Eye (tissue), 1 donor: ENCODE data around the gene SPHK1.
A peak's percentile ranks its signal among the peaks of the same experiment; 100 is the strongest.

Experiments
- DNase-seq: peaks from one replicate; pipeline ENCODE4 v3.0.0-alpha.2; 2015

The SPHK1 gene

DNA sequence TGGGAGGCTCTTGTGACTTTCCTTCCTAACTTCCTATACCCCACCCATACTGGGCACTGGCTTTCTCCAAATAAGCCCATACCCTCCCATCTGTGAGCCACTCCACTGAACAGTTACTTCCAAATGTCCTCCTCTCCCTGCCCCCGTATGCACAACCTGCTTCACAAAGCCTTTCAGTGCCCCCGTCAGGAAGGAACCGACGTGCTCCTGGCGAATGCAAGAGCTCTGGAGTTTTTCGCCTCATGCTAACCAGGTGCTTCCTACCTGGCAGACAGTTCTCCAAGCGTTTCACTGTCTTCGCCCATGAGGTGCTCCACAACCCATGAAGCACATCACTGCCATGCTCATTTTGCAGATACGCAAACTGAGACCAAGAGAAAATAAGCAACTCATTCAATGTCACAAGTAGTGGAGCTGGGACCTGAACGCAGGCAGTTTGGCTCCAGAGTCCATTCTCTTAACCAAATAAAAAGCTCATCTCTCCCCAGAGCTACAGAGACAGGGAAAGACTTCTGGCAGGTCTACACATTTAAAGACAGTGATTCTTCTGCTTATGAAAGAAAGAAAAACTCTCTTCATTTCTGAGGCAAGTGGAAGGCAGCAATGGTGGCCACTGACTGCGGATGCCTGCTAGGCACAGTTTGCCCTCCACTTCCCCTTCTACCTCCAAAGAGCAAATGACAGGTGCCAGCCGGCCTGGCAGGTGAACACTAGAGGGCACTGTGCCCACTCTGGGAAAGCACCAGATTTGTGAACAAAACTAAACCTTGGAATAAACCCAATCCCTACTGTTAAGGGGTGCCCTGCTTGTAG lies 23.8 kb downstream of the SPHK1 start:
- peak; percentile 74 for DNase-seq

DNA sequence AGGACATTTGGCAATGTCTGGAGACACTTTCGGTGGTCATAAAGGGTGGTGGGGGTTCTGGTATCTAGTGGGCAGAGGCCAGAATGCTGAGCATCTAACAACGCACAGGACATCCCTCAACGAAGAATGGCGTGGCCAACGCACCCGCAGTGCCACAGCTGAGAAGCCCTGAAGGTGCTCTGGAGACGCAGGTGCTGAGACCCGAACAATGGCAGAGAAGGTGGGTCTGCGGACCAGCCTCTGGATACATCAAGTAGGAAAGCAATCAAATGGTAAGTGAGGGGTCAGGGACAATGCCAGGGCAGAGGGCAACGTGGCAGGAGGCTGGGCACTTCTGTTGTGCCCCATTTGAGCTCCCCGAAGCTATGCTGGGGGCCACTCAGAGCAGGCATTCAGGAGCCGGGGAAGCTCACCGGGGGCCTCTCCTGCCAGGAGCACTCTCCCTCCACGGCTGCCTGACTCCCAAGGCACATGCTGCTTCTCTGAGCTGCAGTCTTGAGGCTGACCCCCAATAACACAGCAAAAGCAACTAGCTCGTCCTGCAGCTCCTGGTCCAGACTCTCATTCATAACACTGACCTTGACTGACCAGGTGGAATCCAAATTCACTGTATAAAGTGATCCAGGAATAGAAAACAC lies 26.0 kb downstream of the SPHK1 start:
- no peak for DNase-seq

DNA sequence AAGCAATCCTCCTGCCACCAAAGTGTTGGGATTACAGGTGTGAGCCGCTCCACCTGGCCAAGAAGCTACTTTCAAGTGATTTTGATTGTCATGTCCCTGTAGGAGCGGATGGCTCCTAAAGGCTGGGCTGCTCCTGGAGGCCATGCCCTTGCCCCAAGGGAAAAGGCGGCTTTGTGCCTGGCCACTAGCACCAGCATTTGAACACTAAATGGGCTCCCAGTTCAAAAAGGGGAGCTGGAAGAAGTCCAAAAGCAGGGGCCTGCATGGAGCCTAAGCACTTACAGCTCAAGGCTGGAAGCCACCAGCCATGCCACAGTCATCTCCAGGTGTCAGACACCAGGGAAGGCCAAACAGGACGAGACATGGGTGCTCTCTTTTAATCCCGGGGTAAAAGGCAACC lies 26.8 kb downstream of the SPHK1 start:
- no peak for DNase-seq

DNA sequence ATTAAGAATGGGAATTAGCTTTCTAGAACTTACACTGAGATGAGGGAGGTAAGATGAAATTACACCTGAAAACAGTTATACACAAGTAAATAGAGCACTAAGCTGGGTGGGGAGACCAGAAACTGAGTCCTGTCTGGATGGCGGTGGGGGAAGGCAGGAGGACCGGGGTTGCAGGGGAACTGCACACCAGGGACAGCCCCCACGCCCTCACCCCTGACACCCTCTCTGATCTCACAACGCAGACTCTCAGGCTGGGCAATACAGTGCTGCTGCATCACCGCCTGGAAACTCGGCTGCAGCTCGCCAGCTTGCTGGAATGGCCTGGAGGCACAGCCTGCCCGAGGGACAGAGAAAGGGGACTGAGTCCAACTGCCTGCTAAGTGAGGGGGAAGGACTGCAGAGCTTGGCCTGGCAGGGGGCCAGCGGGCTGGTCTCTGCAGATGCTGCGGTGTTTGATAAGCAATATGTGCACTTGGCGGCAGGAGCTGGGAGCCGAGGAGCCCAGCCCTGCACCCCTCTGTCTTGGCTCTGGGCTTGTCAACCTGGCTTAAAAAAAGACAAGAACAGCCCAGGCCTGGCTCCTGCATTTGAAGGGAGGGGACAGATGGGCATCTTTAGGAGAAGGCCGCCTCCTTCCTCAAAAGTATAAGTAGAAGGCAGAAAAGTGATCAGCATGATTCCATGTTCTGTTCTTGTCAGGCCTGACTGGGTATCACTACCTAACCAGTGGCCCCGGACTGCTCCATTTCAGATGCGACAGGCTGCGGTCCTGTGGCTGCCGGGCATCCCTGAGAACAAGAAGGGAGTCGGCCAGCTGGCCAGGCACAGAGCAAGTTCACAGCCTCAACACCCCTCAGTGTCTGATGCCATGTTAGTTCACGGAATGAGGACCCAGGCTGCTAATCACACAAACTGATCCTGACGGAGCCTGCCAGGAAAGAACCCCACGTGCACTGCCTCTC lies 30.2 kb downstream of the SPHK1 start:
- DNase-seq = peak; percentile 88

DNA sequence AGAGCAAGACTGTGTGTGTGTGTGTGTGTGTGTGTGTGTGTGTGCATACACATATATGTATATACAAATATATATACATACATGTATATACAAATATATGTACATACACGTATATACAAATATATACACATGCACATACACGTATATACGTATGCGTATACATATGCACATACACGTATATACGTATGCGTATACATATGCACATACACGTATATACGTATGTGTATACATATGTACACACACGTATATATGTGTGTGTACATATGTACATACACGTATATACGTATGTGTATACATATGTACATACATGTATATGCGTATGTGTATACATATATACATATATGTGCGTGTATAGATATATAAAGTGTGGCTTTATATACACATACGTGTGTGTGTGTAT lies 31.4 kb downstream of the SPHK1 start:
- no peak for DNase-seq

DNA sequence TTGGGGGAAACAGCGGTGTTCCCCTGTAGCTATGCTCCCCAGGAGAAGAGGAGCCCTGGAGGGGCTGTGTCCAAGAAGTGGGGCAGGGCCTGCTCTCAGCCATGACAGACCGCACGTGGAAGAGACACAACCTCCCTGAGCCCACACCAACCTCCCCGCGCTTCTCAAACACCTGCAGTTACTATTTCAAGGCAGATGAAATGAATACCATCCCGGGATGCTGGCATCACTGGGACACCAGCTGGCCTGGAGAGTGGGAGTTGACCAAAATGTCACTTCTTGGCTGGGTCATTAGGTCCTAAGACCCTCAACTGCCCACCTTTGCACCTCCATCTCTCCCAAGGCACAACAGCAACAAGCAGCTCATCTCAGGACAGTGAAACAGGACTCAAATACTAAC lies 32.0 kb downstream of the SPHK1 start:
- no peak for DNase-seq

DNA sequence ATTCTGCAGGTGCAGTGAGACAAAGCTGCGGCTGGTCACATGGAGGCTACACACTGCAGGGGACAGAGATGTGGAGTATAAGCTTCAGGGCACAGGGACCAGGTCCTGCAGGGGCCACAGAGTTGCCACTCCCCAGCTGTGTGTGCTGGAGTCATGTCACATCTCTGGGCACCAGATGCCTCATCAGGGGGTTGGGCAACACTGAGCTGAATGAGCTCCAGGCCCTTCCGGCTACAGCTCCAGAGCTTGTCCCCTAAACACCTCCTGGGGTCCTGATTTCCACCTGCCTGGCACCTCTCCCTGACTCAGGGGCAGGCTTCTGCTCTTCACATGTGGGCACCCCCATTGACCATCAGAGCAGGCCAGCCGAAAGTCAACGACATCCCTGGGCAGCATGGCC lies 32.5 kb downstream of the SPHK1 start:
- DNase-seq = no peak

DNA sequence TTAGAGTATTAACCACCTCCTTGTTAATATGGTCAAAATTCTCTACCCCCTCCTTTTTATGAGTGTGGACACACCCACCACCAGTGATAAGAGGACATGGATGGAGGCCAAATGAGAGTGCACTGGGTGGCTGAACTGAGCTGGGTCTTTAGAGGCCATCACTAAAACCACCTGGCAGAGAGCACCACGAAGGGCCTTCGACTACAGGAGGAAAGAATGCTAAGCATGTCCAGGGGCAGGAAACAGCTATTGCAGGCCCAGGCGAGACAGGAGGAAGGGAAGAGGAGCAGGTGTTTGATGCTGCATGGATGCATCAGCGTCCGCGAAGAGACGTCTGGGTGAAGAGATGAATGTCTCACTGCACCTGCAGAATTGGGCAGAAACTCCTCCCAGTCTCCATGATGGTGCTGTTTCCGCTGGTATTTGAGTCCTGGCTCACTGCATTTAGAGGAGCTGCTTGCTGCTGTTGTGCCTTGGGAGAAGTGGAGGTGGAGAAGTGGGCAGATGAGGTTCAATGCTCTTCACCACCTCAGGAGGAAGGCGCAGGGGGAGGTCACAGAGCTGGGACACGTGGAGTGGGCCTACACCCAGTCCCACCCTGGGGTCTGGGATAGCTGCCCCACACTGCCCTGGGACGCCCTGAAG lies 33.2 kb downstream of the SPHK1 start:
- DNase-seq = no peak

DNA sequence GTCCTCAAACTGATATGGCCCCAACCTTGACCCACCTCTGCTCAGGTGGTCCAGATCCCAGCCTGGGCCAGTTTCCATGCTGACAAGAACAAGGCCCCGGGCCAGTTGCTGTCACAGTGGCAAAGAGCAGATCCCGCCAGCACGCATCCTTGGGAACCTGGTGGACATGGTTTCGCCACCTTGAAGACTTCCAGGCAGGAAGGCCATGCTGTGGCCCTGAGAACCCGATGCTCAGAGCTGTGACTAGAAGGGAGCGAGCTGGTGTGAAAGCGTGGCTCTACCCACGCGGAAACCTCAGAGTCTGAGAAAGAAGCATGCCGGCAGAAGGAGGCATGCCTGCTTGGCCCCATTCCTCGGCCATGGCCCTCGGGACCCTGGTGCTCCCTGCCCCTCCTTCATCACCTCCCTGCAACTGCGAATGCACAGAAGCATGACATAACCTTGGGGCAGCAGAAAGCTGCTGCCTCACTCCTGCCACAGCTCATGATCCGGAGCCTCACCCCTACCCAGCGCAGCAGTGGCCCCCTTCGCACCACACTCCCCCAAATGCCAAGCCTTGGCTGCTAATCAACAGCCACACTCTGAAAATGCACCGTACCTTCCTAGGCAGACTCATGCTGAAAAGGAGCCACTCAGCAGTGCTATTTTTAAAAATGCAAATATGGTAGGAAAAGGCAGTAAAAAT lies 35.3 kb downstream of the SPHK1 start:
- DNase-seq = no peak

DNA sequence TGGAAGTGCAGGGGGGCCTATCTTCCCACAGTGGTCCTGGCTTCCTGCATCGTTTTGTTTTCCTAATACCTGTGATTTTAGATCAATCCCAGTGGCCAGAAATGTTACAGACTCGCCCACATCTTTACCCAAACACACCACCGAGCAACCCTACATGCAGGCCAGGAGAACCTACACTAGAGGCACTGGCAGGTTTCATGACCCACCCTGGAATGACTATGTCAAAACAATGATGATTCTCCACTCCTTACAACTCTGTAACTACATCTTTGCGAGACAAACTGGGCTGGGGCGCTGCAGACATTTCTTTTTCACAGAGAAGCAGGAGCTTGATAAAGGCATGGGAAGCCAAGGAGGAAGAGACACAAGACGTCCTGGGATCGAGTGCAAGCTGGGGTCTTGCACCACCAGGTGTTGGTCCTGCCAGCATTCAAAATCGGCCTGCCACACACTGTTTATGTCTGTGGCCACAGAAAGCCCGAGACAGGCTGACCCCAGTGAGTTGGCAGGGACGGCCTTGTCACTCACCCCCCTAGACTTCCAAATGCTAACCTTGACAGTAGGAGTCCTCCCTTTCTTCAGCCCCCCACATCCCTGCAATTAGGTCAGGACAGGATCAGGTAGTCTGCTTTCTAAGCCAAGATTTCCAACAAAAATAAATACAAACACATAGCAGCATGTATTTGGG lies 36.1 kb downstream of the SPHK1 start:
- no peak for DNase-seq

DNA sequence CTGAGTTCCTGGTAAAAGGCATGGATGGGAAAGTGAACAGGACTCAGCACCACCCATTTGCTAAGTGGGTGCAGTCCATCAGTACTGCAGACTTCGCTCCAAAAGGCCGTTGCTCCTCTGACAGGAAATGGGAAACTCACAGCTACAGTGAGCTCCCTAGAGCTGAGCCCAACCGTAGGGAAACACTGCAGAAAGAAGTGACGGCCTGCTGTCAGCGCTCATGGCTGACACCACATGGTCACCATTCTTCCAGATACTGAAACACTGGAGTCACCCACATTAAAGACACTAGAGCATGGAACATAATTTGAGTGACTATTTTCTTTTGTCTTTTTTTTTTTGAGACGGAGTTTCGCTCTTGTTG lies 36.6 kb downstream of the SPHK1 start:
- DNase-seq = no peak

DNA sequence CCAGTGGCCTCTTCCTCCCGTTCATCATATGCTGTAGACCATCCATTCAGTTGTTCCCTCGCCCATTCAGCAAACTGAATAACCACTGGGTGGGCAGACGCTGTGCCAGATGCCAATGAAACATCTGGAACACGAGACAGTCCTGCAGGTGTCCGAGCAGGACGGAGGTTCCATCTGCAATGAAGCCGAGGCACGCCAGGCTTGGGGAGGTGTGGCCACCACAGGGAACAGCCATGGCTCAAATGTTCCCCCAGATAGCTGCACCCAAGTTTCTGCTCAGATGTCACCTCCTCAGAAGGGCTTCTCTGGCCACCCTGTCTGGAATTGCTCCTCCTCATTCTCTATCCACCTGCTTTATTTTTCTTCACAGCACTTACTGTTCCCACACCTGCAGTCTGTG lies 38.0 kb downstream of the SPHK1 start:
- DNase-seq = no peak

DNA sequence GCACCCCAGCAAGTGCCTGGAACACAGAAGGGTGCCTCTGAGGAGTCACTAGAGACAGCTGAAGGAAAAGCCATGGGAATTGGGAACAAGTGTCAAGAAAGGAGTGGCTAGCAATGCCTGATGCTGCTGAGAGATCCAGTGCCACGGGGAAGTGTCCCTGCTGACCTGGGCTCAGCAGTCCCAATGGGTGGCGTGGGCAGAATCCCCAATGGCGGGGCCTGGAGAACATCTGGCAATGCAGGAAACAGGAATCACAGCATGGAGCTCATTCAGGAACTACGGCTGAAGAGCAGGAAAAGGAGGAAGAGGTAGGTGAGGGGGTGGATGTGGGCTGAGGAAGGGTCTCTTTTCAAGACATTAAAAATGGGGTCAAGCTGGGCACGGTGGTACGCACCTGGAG lies 38.5 kb downstream of the SPHK1 start:
- no peak for DNase-seq

DNA sequence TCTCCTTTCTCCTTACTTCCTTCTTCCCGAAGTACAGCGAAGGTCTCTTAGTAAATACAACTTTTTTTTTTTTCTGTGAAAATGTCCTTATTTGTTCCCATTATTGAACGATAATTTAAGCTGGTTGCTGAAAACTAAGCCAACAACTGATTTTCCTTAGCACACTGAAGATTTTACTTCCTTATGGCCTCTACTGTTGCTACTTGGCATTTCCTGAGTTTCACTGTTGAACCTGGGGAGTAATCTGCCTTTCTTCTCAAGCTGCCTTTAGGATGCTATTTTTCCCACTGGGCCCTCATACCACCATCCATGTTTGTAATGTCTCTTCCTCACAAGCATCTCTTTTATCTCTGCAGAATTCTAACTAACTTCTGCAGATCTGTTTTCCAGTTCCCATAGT lies 42.4 kb downstream of the SPHK1 start:
- no peak for DNase-seq

DNA sequence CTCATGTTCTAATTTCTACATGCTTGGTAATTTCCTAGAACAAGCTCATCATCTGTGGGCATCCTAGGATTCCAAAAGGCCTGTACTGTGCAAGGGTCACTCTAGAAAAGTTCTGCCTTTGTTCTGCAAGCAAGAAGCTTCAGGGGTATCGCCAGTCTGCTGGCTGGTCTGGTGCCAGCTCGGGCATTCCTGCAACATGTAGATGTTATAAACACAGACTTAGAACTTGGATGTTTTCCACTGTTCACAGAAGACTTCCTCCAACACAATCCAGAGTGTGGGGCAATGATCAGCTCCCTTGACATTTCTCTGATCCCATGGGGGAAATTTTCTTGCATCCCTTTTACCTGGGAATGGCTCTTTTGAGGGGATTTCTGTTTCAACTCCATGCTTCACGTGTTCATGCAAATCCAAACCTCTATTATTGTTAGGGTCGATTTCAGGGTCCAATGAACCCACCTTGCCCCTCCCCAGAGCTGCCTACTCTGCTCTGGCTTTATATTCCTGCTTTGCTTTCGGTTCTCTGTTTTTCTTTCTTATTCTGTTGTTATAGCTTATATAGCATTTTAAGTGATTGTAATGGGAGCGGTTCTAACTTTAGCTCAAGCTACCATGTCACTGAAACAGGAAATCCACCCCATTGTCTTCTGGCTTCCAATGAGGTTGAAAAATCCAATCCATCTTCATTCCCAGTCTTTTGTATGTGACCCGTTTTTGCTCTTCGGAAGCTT lies 43.3 kb downstream of the SPHK1 start:
- DNase-seq = no peak

DNA sequence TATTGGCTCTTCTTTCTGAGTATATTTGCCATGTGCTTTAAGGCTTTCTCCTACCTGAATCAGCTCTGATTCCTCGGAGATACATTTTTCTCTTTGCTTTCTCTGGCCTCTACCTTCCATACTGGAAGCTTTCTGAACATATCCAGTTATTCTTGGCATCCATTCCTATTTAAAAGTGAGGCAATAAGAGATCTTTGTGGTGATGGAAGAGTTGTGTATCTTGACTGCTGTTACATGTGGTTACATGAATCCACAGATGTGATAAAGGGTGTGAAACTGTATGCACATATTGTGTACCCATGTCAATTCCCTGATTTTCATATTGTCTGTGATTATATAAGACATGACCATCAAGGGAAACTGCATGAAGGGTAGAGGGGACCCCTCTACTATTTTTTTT lies 44.1 kb downstream of the SPHK1 start:
- no peak for DNase-seq

DNA sequence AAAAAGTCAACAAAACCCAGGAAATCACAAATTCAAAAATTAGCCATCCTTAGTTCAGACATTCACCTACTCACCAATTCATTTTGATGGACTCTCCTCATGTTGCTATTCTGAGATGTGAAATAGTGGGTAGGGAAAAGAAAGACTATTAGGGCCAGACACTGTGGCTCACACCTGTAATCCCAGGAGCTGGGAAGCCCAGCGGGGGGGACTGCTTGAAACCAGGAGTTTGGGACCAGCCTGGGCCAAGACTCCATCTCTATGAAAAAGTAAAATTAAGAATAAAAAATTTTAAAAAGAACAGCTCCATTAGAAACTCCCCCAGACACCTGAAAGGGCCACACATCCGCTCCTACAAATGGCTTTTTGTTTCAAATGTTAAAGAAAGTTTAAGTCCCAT lies 47.1 kb downstream of the SPHK1 start:
- DNase-seq = no peak

DNA sequence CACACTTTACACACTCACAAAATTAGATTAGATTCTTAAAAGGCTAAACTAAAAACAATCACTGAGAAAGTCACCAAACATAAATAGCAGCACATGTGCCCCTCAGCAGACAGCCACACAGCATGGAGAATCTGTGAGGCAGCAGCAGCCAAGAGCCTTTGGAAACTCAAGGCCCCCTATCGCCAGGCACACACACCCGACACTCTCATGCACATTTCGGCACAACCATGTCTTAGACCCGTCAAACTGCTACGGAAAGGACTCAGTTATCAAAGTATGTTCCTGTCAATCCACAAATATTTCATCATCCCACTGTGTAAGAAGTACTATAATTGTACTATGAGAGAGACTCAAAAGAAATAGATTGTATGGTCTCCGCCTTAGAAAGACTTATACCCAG lies 47.6 kb downstream of the SPHK1 start:
- no peak for DNase-seq

DNA sequence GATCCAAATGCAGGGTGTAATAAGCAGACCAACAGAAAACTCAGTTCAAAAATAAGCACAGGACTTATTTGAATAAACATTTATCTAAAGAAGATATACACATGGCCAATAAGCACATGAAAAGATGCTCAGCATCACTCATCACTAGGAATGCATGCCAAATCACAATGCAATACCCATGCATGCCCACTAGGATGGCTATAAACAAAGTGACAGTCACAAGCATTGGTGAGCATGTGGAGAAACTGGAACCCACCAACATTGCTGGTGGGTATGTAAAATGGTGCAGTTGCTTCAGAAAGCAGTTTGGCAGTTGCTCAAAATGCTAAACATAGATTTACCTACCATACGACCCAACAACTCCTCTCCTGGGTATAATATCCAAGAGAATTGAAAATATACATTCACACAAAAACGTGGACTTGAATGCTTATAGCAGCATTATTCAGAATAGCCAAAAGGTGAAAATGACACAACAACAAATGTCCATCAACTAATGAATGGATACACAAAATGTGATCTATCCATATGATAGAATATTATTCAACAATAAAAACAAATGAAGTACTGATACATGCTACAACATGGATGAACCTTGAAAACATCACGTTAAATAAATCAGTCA lies 48.4 kb downstream of the SPHK1 start:
- DNase-seq = no peak

DNA sequence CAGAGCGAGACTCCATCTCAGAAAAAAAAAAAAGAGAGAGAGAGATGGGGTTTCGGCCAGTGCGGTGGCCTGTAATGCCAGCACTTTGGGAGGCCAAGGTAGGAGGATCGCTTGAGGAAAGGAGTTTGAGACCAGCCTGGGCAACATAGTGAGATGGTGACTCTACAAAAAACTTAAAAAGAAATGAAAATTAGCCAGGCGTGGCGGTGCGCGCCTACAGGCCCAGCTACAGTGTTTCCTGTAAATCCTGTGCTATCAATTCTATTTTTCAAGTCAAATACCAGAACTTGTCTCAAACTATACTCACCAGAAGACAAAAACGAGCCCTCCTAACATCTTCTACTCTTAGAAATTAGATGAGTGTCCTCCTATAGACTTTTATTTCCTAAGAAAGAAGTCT lies 49.3 kb downstream of the SPHK1 start:
- no peak for DNase-seq

DNA sequence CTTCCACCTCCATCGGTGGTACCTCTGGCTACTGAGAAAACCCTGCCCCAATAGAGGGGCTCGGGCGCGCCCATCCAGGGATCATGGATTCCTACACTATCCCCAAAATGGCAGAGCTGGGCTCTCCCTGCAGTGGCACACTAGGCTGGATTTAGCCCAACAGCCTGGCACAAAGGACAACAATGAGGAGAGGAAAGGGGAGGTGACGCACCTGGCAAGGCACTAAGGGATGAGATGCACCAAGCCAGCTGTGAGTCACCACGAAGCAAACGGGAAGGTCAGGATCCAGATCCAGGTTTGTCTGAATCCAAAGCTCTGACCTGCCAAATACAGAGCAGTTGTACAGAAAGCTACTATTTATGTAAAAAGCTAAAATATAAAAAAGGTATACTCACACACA lies 50.5 kb downstream of the SPHK1 start:
- no peak for DNase-seq
